ENCODE measurements around the gene COBLL1.

- TF ChIP-seq, protein P1, sequence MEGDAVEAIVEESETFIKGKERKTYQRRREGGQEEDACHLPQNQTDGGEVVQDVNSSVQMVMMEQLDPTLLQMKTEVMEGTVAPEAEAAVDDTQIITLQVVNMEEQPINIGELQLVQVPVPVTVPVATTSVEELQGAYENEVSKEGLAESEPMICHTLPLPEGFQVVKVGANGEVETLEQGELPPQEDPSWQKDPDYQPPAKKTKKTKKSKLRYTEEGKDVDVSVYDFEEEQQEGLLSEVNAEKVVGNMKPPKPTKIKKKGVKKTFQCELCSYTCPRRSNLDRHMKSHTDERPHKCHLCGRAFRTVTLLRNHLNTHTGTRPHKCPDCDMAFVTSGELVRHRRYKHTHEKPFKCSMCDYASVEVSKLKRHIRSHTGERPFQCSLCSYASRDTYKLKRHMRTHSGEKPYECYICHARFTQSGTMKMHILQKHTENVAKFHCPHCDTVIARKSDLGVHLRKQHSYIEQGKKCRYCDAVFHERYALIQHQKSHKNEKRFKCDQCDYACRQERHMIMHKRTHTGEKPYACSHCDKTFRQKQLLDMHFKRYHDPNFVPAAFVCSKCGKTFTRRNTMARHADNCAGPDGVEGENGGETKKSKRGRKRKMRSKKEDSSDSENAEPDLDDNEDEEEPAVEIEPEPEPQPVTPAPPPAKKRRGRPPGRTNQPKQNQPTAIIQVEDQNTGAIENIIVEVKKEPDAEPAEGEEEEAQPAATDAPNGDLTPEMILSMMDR (IDR thresholded peaks at IDR 0.05), result no peak
- TF ChIP-seq POLR2A (IDR thresholded peaks at IDR 0.05), result no peak
- TF ChIP-seq POLR2AphosphoS5 (IDR thresholded peaks at IDR 0.05), result no peak
- TF ChIP-seq EP300 (IDR thresholded peaks at IDR 0.05), result no peak
Measured at GRCh38 chr2:164664070-164664469, 177.6 kb downstream of the COBLL1 start.
